HEK293T (cell line): ENCODE results near the gene METTL25B.

Source experiments
- CTCF ChIA-PET: fragments of 350-600 bp; formaldehyde crosslinking; extraction: SDS; loops from one replicate; lab custom pipeline; 2021; ENCODE audit warnings: antibody characterized with exemption, inconsistent platforms; lab: Yijun Ruan, JAX
- POLR2A ChIA-PET: fragments of 350-600 bp; formaldehyde crosslinking; extraction: SDS; loops from one replicate; lab custom pipeline; 2020; ENCODE audit warnings: antibody characterized with exemption, inconsistent platforms; lab: Yijun Ruan, JAX
- DNase-seq: peaks from one replicate; pipeline ENCODE4 v3.0.0; 2012; ENCODE audit warnings: mixed read lengths; ENCODE audit errors: extremely low spot score
- ARNT ChIP-seq: fragments of 450-650 bp; IDR thresholded peaks from 2 replicates; pipeline ENCODE4 v1.6.1; 2017; ENCODE audit warnings: mild to moderate bottlenecking
- BHLHE40 ChIP-seq: fragments of 450-650 bp; IDR thresholded peaks from 2 replicates; pipeline ENCODE4 v1.6.1; 2016; ENCODE audit warnings: mild to moderate bottlenecking, moderate library complexity, borderline replicate concordance
- CTBP1 ChIP-seq: fragments of 450-650 bp; IDR thresholded peaks from 2 replicates; pipeline ENCODE4 v1.6.1; 2016; ENCODE audit warnings: borderline replicate concordance
- ELF4 ChIP-seq: fragments of 450-650 bp; IDR thresholded peaks from 2 replicates; pipeline ENCODE4 v1.6.1; 2017; ENCODE audit warnings: antibody characterized with exemption
- FOXA1 ChIP-seq: fragments of 450-650 bp; IDR thresholded peaks from 2 replicates; pipeline ENCODE4 v1.6.1; 2016; ENCODE audit warnings: mild to moderate bottlenecking
- FOXK2 ChIP-seq: fragments of 450-650 bp; IDR thresholded peaks from 2 replicates; pipeline ENCODE4 v1.6.1; 2016; ENCODE audit warnings: mild to moderate bottlenecking
- FOXM1 ChIP-seq: fragments of 450-650 bp; IDR thresholded peaks from 2 replicates; pipeline ENCODE4 v1.6.1; 2017; ENCODE audit warnings: mild to moderate bottlenecking, borderline replicate concordance
- HDGF ChIP-seq: fragments of 450-650 bp; IDR thresholded peaks from 2 replicates; pipeline ENCODE4 v1.6.1; 2017; ENCODE audit warnings: antibody characterized with exemption, borderline replicate concordance
- L3MBTL2 ChIP-seq: fragments of 450-650 bp; conservative IDR thresholded peaks from 2 replicates; pipeline ENCODE4 v1.6.1; 2016; ENCODE audit warnings: mild to moderate bottlenecking
- LEF1 ChIP-seq: fragments of 450-650 bp; IDR thresholded peaks from 2 replicates; pipeline ENCODE4 v1.6.1; 2017; ENCODE audit warnings: mild to moderate bottlenecking, borderline replicate concordance
- NFRKB ChIP-seq: fragments of 450-650 bp; IDR thresholded peaks from 2 replicates; pipeline ENCODE4 v1.6.1; 2016; ENCODE audit warnings: mild to moderate bottlenecking, moderate library complexity
- SP1 ChIP-seq: fragments of 450-650 bp; IDR thresholded peaks from 2 replicates; pipeline ENCODE4 v1.6.1; 2017
- SUZ12 ChIP-seq: fragments of 450-650 bp; IDR thresholded peaks from 2 replicates; pipeline ENCODE4 v1.6.1; 2016; ENCODE audit warnings: mild to moderate bottlenecking
- TARDBP ChIP-seq: fragments of 450-650 bp; IDR thresholded peaks from 2 replicates; pipeline ENCODE4 v1.6.1; 2016
- ZNF384 ChIP-seq: fragments of 450-650 bp; IDR thresholded peaks from 2 replicates; pipeline ENCODE4 v1.6.1; 2016
- TF ChIP-seq, protein P1 (sequence below): fragments of 450-650 bp; IDR thresholded peaks from 2 replicates; pipeline ENCODE4 v1.6.1; 2016

METTL25B gene

DNA sequence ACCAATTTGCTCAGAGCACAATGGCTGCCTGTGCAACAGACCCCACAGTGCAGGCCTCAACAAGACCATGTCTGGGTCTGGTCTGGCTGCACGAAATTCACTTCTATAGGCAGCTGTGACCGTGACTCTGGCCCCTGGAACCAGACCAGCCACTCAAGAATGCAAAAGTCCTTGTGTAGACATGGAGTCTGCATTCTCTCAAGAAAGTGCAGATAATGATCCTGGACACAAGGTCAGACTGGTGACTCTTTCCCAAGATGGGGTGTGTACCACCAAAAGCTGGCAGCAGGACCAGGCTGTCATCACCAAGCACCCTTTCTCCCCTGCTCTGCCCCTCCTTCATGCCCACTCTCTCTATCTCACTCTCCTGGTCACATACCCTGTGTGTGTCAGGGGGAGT lies 7.1 kb upstream of the METTL25B start:
- ChIA-PET CTCF (interaction anchor here (0.6 to 1.3 kb wide), 5 partner anchors 10 to 336 kb away, joined by 3 to 14 read pairs (median 5); partner anchors contain the start of gene CRABP2), POLR2A (interaction anchor here (0.8 to 1.5 kb wide), 2 partner anchors 20 to 29 kb away, joined by 3 read pairs; partner anchors contain the start of gene MRPL24)
- no peak for TF ChIP-seq ARNT
- TF ChIP-seq FOXA1, result no peak
- no peak for TF ChIP-seq FOXM1
- TF ChIP-seq, protein P1, sequence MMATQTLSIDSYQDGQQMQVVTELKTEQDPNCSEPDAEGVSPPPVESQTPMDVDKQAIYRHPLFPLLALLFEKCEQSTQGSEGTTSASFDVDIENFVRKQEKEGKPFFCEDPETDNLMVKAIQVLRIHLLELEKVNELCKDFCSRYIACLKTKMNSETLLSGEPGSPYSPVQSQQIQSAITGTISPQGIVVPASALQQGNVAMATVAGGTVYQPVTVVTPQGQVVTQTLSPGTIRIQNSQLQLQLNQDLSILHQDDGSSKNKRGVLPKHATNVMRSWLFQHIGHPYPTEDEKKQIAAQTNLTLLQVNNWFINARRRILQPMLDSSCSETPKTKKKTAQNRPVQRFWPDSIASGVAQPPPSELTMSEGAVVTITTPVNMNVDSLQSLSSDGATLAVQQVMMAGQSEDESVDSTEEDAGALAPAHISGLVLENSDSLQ, result no peak
- TF ChIP-seq TARDBP, result no peak
- TF ChIP-seq L3MBTL2, result no peak
- no peak for TF ChIP-seq FOXK2
- TF ChIP-seq LEF1, result no peak
- no peak for TF ChIP-seq CTBP1
- no peak for TF ChIP-seq ELF4
- TF ChIP-seq SUZ12, result no peak
- no peak for TF ChIP-seq SP1
- TF ChIP-seq NFRKB, result no peak
- no peak for TF ChIP-seq ZNF384
- TF ChIP-seq BHLHE40, result no peak
- TF ChIP-seq HDGF, result no peak
- no peak for DNase-seq

DNA sequence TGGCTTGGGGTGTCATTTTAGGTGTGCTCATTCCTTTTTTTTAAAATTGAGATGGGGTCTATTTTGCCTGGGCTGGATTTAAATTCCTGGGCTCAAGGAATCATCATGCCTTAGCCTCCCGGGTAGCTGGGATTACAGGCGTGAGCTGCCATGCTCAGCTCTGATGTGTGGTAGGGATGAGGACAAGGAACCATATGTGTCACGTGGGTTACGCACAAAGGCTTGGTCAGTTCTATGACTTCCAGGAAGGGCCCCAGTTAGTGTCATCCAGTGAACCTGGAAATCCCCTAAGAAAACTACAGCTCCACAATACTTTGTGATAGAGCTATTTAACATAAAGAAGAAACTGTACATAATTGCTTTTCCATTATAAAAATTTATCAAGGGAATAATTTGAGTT lies 6.7 kb upstream of the METTL25B start:
- DNase-seq, result no peak
- POLR2A ChIA-PET, result interaction anchor here (0.8 to 1.5 kb wide), 4 partner anchors 19 to 46 kb away, joined by 3 read pairs; partner anchors contain the start of genes MRPL24 and PRCC

DNA sequence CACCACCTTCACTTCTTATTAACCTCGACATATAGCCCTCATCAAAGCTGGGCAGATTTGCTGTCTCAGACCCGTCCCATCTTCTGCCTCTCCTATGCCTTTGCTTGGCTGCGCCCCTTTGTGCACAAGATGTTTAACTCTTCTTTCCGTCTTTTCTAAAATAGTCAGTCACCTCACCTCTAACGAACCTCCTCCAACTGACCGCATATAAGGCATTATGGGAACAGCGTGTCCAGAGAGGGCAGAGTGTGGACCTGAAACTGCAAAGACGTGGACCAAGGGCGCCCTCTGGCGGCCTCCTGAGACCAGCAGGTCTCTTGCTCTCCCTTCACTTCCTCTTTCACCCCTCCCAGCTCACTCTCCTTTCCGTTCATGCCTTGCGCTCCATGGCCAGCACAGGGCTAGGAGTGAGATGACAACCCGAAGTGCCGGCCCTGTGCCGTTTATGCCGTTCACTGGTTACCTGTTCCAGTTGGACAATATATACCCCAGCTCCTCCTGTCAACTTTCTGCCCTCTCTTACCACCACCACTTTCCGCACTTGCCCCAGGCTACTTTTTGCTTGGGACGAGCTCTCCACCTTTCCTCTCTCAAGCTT lies 2.5 kb upstream of the METTL25B start:
- ChIA-PET CTCF (interaction anchor here (0.7 to 5.2 kb wide), 56 partner anchors 8 to 218 kb away, joined by 3 to 335 read pairs (median 6); partner anchors contain the start of genes CRABP2, HDGF, INSRR and LRRC71), POLR2A (interaction anchor here (0.8 to 7.4 kb wide), 13 partner anchors 10 to 164 kb away, joined by 3 to 137 read pairs (median 7); partner anchors contain the start of genes CRABP2, HDGF, MRPL24 and PRCC)
- peak; percentile 89 for DNase-seq
- TF ChIP-seq HDGF, result no peak
- no peak for TF ChIP-seq CTBP1
- no peak for TF ChIP-seq FOXK2
- no peak for TF ChIP-seq ELF4
- no peak for TF ChIP-seq TARDBP
- no peak for TF ChIP-seq LEF1
- no peak for TF ChIP-seq NFRKB
- TF ChIP-seq SUZ12, result no peak
- no peak for TF ChIP-seq ARNT
- no peak for TF ChIP-seq ZNF384
- TF ChIP-seq FOXM1, result no peak
- TF ChIP-seq L3MBTL2, result no peak
- TF ChIP-seq, protein P1, result no peak
- no peak for TF ChIP-seq BHLHE40

More for the DNA sequence above, 6.7 kb upstream of the METTL25B start:
- CTCF ChIA-PET, result interaction anchor here (0.6 to 1.3 kb wide), 3 partner anchors 32 to 336 kb away, joined by 3 to 14 read pairs (median 5); no protein-coding TSS in a partner anchor
- TF ChIP-seq L3MBTL2, result no peak
- no peak for TF ChIP-seq TARDBP
- no peak for TF ChIP-seq HDGF
- TF ChIP-seq NFRKB, result no peak
- no peak for TF ChIP-seq ZNF384

DNA sequence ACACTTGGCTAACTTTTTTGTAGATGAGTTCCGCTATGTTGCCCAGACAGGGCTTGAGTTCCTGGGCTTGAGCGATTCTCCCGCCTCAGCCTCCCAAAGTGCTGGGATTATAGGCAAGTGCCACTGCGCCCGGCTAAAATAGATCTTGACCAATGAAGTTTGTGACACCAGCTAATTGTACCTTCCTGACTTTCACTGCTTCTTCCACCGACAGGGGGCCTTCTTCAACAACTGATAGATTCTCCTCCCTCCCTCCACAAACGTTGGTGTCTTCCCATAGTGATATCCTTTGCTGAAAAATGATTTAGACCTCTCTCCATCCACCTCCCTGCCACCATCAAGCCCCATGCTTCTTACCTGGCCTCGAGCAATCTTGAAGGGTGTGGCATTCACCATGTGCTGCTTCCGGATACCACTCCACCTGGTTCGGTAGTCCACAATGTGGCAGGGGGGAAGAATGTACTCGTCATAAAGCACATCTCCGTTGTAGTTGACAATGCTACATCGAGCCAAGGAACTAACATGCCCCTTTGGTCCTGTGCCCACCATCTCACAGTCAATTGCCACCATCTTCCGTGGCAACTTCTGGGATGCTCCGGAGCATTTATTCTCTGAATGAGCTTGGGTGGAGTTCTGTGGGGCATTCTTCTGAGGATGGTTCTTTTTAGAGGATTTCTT lies 1.6 kb upstream of the METTL25B start:
- POLR2A ChIA-PET, result interaction anchor here (0.8 to 7.4 kb wide), 18 partner anchors 11 to 164 kb away, joined by 3 to 137 read pairs (median 8); partner anchors contain the start of genes CRABP2, HDGF, INSRR and MRPL24
- CTCF ChIA-PET, result interaction anchor here (0.7 to 5.2 kb wide), 50 partner anchors 9 to 218 kb away, joined by 3 to 335 read pairs (median 6); partner anchors contain the start of genes CRABP2, HDGF, INSRR and LRRC71
- DNase-seq, result peak; percentile 71
- TF ChIP-seq LEF1, result no peak
- TF ChIP-seq SUZ12, result no peak
- no peak for TF ChIP-seq NFRKB
- TF ChIP-seq ZNF384, result no peak
- no peak for TF ChIP-seq SP1
- peak; percentile 61; the same call in 1 of the 2 replicates for TF ChIP-seq L3MBTL2

DNA sequence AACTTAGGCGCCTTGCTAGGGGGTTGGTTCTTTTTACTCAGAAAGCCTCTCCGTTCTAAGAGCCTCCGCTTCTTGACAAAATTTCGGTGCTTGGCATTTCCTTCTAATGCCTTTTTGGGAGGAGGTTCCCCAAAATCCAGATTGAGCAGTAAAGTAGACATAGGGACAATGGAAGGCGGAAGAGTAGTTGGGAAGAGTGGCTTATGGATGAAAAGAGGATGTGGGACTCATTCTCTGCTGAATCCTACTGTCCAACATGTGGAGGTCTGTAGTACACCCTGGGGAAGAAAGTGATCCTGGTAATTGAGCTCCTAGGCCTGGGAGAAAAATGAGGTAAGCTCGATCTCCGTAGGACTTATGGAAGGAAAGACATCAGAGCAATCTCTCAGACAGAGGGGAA lies 777 bp upstream of the METTL25B start:
- CTCF ChIA-PET, result interaction anchor here (1.0 to 5.2 kb wide), 13 partner anchors 16 to 163 kb away, joined by 3 to 335 read pairs (median 19); partner anchors contain the start of genes CRABP2, HDGF, INSRR and NTRK1
- TF ChIP-seq L3MBTL2 (no peak), ELF4 (no peak), LEF1 (no peak), ZNF384 (no peak), FOXA1 (no peak), NFRKB (no peak)
- POLR2A ChIA-PET, result interaction anchor here (0.8 to 7.4 kb wide), 23 partner anchors 12 to 172 kb away, joined by 3 to 137 read pairs (median 9); partner anchors contain the start of genes CRABP2, HDGF, INSRR and MRPL24

More for the DNA sequence above, 777 bp upstream of the METTL25B start:
- no peak for DNase-seq
